Suprapubic skin (tissue), 4 donors: ENCODE results near the gene PITX2. TPM values are rescaled to one million over a fixed set of nuclear protein-coding genes. Genes with fewer than 3 reads are reported as not detected.

Experiments
- DNase-seq, 2 donors: peaks; one replicate each; pipeline ENCODE4 v3.0.0-alpha.2; 2019; ENCODE audit warnings: low spot score in 2 of 2
- H3K27ac ChIP-seq: fragments of 200-600 bp; sonication (generic); one replicate; pipeline ENCODE4 v1.5.1; 2019
- H3K27me3 ChIP-seq: fragments of 200-600 bp; sonication (generic); one replicate; pipeline ENCODE4 v1.5.1; 2019
- H3K36me3 ChIP-seq: fragments of 200-600 bp; sonication (generic); one replicate; pipeline ENCODE4 v1.5.1; 2019
- H3K4me1 ChIP-seq: fragments of 200-600 bp; sonication (generic); one replicate; pipeline ENCODE4 v1.5.1; 2019
- H3K4me3 ChIP-seq: fragments of 200-600 bp; sonication (generic); one replicate; pipeline ENCODE4 v1.5.1; 2019; ENCODE audit warnings: mild to moderate bottlenecking
- H3K9me3 ChIP-seq: fragments of 200-600 bp; sonication (generic); one replicate; pipeline ENCODE4 v1.5.1; 2019
- EP300 ChIP-seq: sonication (generic); formaldehyde crosslinking; IDR thresholded peaks from one replicate; pipeline ENCODE4 v1.6.1; 2017; ENCODE audit warnings: antibody characterized with exemption
- POLR2A ChIP-seq, 2 donors: fragments of 450-650 bp; IDR thresholded peaks; one replicate each; pipeline ENCODE4 v1.6.1; 2017; ENCODE audit warnings: antibody characterized with exemption in 2 of 2, mild to moderate bottlenecking in 2 of 2, moderate library complexity in 2 of 2
- POLR2AphosphoS5 ChIP-seq, 3 donors: sonication (generic); formaldehyde crosslinking; IDR thresholded peaks; one replicate each; pipeline ENCODE4 v1.6.1; 2017; ENCODE audit warnings: antibody characterized with exemption in 3 of 3
- WGBS: methylation state at CpG from one replicate; pipeline ENCODE4 v1.1.5; 2018; 5-methylcytosine and 5-hydroxymethylcytosine counted together
- total RNA-seq, 4 donors: library from RNA; depleted of rRNA; stranded (reverse); fragments of >200 nt; gene quantifications; one replicate each; pipeline ENCODE4 v1.1.0, GENCODE V29; 2016
- TF ChIP-seq, protein P1 (sequence below), 2 donors: fragments of 200-600 bp in 1 of 2; fragments of 450-650 bp in 1 of 2; sonication (generic) in 1 of 2; IDR thresholded peaks; one replicate each; pipeline ENCODE4 v1.5.1; 2016 to 2019; ENCODE audit warnings: antibody characterized with exemption in 2 of 2, mild to moderate bottlenecking in 1 of 2, moderate library complexity in 1 of 2

PITX2 gene
- total RNA-seq, 4 donors from 2014 or later: 0.48 to 8.3 (median 4.1) TPM

DNA sequence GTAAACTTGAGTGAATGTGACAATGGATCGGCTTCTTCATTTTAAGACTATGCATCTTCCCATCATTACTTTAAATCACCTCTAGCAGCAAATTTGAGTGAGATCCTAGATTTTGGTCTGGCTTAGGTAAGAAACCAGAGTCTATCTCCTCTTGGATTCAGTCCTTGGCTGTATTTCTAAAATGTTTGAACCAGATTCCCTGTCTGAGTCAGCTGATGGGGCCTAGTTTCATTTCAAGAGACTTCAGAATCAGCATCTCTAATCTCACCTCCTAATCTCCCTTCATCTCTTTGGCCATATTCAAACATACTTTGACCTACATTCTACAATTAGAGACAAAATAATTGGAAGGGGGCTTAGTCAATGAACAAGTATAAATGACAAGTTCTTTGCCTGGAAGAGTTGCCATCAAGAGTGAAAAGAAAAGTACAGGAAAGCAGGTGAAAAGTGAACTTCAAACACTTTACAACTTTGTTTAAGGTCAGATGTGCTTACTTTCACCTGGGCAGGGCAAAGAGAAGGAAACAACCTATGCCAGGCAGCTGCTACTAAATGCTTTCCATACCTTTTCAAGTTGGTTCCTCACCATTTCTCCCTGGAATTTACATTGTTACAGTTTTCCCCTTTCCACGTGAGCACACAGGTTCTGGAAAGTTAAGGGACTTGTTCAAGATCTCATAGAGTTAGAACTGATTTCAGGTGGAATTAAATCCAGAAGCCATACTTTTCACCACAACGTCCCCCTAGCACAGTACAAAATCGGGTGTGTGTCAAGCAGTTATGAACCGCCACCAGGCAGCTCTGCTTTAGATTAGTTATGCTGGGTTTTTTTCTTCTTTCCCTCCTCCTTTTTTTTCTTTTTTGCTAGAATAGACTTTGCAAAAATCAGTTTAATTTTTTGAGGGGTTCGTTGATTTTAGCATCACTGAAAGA, 30.7 kb upstream of the PITX2 start:
- no peak overlapping the region for H3K27ac ChIP-seq
- H3K4me3 ChIP-seq: no peak overlapping the region
- 70% methylated on average over 6 of the region's 6 CpGs for WGBS
- no peaks in the 10 kb centered on the region for H3K9me3 ChIP-seq
- DNase-seq: no peak
- H3K4me1 ChIP-seq: no peaks in the 10 kb centered on the region
- no peak for TF ChIP-seq POLR2AphosphoS5 (IDR thresholded peaks at IDR 0.05)
- no peak for TF ChIP-seq EP300
- TF ChIP-seq, protein P1, sequence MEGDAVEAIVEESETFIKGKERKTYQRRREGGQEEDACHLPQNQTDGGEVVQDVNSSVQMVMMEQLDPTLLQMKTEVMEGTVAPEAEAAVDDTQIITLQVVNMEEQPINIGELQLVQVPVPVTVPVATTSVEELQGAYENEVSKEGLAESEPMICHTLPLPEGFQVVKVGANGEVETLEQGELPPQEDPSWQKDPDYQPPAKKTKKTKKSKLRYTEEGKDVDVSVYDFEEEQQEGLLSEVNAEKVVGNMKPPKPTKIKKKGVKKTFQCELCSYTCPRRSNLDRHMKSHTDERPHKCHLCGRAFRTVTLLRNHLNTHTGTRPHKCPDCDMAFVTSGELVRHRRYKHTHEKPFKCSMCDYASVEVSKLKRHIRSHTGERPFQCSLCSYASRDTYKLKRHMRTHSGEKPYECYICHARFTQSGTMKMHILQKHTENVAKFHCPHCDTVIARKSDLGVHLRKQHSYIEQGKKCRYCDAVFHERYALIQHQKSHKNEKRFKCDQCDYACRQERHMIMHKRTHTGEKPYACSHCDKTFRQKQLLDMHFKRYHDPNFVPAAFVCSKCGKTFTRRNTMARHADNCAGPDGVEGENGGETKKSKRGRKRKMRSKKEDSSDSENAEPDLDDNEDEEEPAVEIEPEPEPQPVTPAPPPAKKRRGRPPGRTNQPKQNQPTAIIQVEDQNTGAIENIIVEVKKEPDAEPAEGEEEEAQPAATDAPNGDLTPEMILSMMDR (IDR thresholded peaks at IDR 0.05): no peak
- no peak for TF ChIP-seq POLR2A (IDR thresholded peaks at IDR 0.05)
- H3K36me3 ChIP-seq: no peaks in the 10 kb centered on the region
- H3K27me3 ChIP-seq: peaks cover 3% of the 10 kb centered on the region

GRCh38 chr4:110644008-110644407, 21.1 kb upstream of the PITX2 start:
- peaks cover 58% of the 10 kb centered on the region for H3K27me3 ChIP-seq
- H3K36me3 ChIP-seq: no peaks in the 10 kb centered on the region
- H3K4me3 ChIP-seq: no peak overlapping the region
- no peak overlapping the region for H3K27ac ChIP-seq
- H3K9me3 ChIP-seq: no peaks in the 10 kb centered on the region
- no peaks in the 10 kb centered on the region for H3K4me1 ChIP-seq
- 87% methylated on average over 1 of the region's 1 CpG for WGBS
- no peak for DNase-seq
- no peak for TF ChIP-seq POLR2AphosphoS5 (IDR thresholded peaks at IDR 0.05)
- no peak for TF ChIP-seq EP300
- TF ChIP-seq, protein P1 (IDR thresholded peaks at IDR 0.05): no peak
- no peak for TF ChIP-seq POLR2A (IDR thresholded peaks at IDR 0.05)

GRCh38 chr4:110643096-110643495, 20.2 kb upstream of the PITX2 start:
- TF ChIP-seq POLR2A (IDR thresholded peaks at IDR 0.05) (no peak), EP300 (no peak), POLR2AphosphoS5 (IDR thresholded peaks at IDR 0.05) (no peak)
- TF ChIP-seq, protein P1 (IDR thresholded peaks at IDR 0.05): no peak
- Histone ChIP-seq H3K4me3 (no peak overlapping the region), H3K36me3 (no peaks in the 10 kb centered on the region), H3K27ac (no peak overlapping the region), H3K27me3 (peaks cover 68% of the 10 kb centered on the region), H3K9me3 (no peaks in the 10 kb centered on the region), H3K4me1 (no peaks in the 10 kb centered on the region)
- 86% methylated on average over 1 of the region's 1 CpG for WGBS
- DNase-seq: no peak

DNA sequence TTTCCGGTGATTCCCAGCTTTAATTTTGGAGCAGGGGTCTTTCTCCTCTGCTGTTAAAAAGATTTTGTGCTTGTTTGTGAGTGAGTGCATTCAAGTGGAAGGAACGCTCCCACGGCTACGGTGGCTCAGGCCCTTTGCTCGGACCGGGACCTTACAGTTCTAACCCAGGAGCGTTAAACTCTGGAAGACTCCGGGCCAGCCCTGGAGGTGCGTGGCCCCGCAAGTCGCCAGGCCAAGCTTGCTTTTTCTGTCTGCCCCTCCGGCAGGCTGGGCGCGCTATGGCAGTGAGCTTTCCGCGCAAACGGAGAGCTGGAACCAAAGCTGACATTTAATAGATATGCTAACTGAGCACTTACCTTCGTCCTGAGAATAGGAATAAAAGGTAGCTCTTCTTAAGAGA, 18.3 kb upstream of the PITX2 start:
- no peak overlapping the region for H3K4me3 ChIP-seq
- no peak for DNase-seq
- H3K36me3 ChIP-seq: no peaks in the 10 kb centered on the region
- TF ChIP-seq EP300 (no peak), POLR2AphosphoS5 (IDR thresholded peaks at IDR 0.05) (no peak), POLR2A (IDR thresholded peaks at IDR 0.05) (no peak)
- TF ChIP-seq, protein P1 (IDR thresholded peaks at IDR 0.05): no peak
- 40% methylated on average over 18 of the region's 18 CpGs for WGBS
- peaks cover 86% of the 10 kb centered on the region for H3K27me3 ChIP-seq
- H3K27ac ChIP-seq: no peak overlapping the region
- H3K9me3 ChIP-seq: no peaks in the 10 kb centered on the region
- peaks cover 9% of the 10 kb centered on the region for H3K4me1 ChIP-seq

GRCh38 chr4:110640576-110640975, 17.7 kb upstream of the PITX2 start:
- peaks cover 91% of the 10 kb centered on the region for H3K27me3 ChIP-seq

More at GRCh38 chr4:110640576-110640975, 17.7 kb upstream of the PITX2 start:
- no peak for DNase-seq
- H3K4me3 ChIP-seq: no peak overlapping the region
- H3K36me3 ChIP-seq: no peaks in the 10 kb centered on the region
- WGBS: 59% methylated on average over 9 of the region's 9 CpGs
- no peaks in the 10 kb centered on the region for H3K9me3 ChIP-seq
- TF ChIP-seq EP300: no peak
- TF ChIP-seq POLR2A (IDR thresholded peaks at IDR 0.05): no peak
- no peak for TF ChIP-seq POLR2AphosphoS5 (IDR thresholded peaks at IDR 0.05)
- TF ChIP-seq, protein P1 (IDR thresholded peaks at IDR 0.05): no peak
- H3K4me1 ChIP-seq: peaks cover 9% of the 10 kb centered on the region
- no peak overlapping the region for H3K27ac ChIP-seq
